ENCODE data around the gene CCR7.

GRCh38 chr17:40590742-40591141, 25.5 kb upstream of the CCR7 start:
- TF ChIP-seq CTCF (IDR thresholded peaks at IDR 0.05), result no peak
- TF ChIP-seq ARID4B (CRISPR knock-in tag; IDR thresholded peaks at IDR 0.05; ENCODE audit: borderline replicate concordance), result no peak
